SW 1271 (cell line): ENCODE results near the gene SEMA5B.

Experiments
- DNase-seq, 2 experiments: peaks; one replicate each; lab custom pipeline; 2025; lab: John Stamatoyannopoulos, UW

SEMA5B gene

GRCh38 chr3:123024056-123024455 is 3.5 kb downstream of the SEMA5B start:
- no peak for DNase-seq

- DNase-seq: no peak
Measured at GRCh38 chr3:123021996-123022510, 5.5 kb downstream of the SEMA5B start.

DNA sequence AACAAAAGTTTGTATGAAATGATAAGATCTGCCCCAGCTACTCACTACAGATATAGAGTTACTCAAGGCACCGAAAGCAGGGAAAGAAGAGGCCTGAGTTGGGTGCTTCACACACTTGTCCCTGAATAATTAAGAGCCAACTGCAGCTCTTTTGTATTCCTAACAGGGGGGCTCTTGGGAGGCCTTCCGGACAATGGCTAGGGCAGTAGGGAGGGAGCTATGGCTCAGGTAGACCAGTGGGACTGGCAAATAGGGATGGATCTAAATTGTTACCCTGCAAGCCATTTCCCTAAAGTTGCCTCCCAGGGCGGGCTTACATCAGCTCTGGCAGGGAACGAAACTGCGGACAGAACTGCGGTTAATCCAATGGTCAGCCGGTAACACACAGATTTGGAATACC is 6.2 kb downstream of the SEMA5B start:
- no peak for DNase-seq

- no peak for DNase-seq
Measured at GRCh38 chr3:123020709-123021108, 6.9 kb downstream of the SEMA5B start.

DNA sequence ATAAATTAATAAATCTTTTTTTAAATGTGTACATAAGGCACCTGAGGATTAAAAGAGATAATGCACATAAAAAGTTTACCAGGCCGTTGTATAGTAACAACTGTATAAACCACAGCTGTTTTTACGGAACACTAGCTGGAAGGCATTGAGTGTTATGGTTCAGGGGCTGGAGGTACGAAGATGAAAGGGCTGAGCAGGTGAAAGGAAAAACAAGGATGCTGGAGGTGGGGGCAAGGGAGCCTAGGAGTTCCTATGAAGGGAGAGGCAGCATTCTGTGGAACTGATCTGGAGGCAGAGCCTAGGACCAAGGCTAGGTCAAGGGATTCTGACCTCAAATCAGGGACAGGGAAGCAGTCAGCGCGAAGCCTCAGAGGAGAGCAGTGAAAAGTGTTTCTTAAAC is 8.0 kb downstream of the SEMA5B start:
- DNase-seq: no peak

DNA sequence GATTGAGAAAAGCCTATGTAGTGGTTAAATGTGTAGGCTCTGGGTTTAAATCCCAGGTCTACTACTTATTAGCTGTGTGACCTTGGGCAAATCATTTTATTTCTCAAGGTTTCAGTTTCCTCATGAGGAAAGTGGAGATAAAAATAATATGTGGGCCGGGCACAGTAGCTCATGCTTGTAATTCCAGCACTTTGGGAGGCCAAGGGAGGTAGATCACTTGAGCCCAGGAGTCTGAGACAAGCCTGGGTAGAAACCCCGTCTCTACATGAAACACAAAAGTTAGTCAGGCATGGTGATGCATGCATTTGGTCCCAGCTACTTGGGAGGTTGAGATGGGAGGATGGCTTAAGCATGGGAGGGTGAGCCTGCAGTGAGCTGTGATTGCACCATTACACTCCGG is 8.4 kb downstream of the SEMA5B start:
- no peak for DNase-seq

- DNase-seq: no peak
Measured at GRCh38 chr3:123018683-123019082, 8.9 kb downstream of the SEMA5B start.

DNA sequence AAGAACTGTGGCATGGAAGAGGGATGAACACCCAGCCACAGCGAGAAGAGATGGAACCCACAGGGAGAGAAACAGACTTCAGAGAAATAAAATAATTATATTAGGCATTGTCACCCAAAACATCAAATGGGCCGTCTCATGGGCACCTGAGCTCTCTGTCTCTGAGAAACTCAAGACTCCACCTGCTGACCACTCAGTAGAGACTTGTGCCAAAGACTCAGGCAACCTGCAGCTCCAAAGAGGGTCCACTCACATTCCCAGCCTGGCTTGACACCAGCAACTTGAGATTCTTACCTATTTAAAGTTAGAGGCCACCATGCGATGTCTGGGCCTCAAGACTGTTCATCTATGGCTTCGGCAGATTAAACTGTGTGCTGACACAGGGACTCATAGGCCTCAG is 12.0 kb downstream of the SEMA5B start:
- no peak for DNase-seq

- DNase-seq: no peak
Measured at GRCh38 chr3:123013876-123014275, 13.7 kb downstream of the SEMA5B start.

DNA sequence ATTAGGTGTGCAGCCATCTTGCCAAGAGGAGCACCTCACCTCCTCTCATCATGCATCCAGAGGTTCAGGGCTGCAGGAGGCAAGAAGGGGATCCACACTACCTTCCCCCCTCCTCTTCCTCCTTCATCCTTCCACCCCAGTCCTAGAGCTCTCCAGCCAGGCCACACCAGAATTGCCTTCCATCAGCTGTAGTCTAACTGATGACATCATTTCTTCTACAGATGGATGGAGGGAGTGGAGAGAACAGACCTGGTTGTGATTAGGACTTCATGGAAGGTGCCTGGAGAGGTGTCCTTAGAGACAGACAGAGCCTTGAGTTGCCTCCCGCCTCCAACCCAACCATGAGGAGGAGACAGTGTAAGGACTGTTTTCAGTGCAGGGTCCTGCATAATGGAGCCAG is 14.9 kb downstream of the SEMA5B start:
- DNase-seq: no peak

GRCh38 chr3:123011447-123011846 is 16.1 kb downstream of the SEMA5B start:
- DNase-seq: no peak

- no peak for DNase-seq
Measured at GRCh38 chr3:123008840-123009239, 18.7 kb downstream of the SEMA5B start.

GRCh38 chr3:123006609-123007008 is 21.0 kb downstream of the SEMA5B start:
- no peak for DNase-seq

- DNase-seq: no peak
Measured at GRCh38 chr3:123005291-123005690, 22.3 kb downstream of the SEMA5B start.

DNA sequence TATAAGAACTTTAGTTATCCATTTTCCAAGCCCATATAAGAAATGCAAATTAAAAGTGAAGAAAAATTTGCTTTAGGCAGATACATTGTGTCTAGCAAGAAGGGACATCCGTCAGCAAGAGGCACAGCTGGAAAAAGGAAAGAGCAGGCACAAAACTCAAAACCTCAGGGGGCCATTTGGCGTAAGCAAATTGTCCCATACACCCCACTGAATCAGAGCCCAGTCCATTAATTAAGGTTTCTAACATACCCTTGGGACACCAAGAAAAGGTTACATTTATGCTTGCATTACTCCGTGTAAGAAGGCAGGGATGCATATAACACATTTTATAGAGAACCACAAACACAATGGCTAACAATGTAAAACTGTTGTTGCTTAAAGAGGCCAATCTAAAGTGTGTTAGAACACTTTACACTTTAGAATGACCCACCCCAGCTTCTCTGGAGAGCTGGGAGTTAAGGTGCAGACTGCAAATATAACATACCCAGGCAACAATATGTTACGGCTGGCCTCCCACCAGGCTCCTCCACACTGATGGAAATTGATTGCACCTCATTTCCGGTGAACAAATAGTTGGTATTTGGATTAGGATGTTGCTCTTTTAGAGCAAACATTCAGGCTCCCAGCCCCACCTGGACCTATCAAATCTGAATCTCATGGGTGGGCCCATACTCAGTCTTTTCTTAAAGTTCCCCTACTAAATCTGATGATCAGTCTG is 23.2 kb downstream of the SEMA5B start:
- DNase-seq: no peak

- DNase-seq: no peak
Measured at GRCh38 chr3:123002749-123003497, 24.6 kb downstream of the SEMA5B start.

DNA sequence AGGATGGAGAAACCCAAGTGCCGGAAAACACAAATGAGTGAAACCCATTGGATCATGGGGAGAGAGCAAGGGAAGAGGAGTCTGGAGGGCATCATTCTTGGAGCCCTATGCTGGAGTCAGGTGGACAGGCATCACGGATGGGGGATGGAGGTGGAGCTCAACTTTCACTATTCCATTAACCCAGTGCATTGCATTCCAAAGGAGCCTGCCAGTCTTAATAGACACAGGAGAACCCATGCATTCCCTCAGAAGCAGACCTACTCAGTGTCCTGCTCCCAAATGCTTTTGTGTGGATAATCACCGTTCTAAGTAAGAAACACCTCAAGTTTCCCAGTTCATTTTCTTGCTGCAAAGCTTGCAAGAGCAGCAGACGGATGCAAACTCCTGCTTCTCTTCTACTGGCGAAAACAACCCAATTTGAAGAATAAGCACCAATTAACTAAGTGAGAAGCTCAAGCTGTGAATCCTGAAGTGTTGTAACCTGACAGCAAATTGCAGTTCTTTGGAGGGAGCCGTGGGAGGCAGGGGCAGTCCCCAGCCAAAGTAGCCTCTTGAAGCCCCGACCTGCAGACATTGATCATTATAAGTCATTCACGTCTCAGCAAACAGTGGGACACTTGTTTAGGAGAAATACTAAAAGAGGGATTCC is 25.3 kb downstream of the SEMA5B start:
- DNase-seq: no peak

DNA sequence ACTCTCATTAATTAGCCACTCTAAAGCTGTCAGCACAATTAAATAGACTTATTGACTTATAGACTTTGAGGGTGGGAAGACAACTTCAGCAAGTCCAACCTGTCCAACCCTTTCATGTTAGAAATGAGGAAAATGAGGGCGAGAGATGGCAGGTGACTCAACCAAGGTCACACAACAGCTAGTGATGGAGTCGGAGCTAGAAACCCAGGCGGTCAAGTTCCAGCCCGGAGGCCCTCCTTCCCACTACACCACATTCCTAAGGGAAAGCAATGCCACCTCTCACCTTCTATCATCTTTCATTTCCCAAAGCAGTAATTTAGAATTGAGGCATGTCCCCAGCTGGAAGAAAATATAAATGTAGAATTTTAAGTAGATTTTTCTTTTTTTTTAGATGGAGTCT is 28.7 kb downstream of the SEMA5B start:
- DNase-seq: no peak

DNA sequence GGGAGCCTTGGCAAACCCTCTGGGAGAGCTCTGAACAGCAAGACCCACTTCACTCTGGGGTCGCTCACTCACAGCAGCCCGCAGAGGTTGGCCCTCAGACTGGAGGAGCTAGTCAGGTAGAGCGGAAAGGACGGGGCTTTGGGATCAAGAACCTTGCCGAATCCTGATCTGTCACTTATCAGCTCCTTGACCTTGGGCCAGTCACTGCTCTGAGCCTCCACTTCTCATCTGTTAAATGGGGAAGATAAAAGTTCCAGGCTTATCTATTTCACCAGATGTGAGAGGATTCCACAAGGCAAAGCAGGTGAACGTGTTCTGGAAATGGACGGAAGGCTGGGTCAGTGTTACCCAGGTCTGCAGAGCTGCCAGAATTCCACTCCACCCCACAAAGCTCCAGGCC is 29.4 kb downstream of the SEMA5B start:
- no peak for DNase-seq

- DNase-seq: no peak
Measured at GRCh38 chr3:122996038-122996580, 31.5 kb downstream of the SEMA5B start.

- DNase-seq: no peak
Measured at GRCh38 chr3:122994954-122995353, 32.6 kb downstream of the SEMA5B start.

DNA sequence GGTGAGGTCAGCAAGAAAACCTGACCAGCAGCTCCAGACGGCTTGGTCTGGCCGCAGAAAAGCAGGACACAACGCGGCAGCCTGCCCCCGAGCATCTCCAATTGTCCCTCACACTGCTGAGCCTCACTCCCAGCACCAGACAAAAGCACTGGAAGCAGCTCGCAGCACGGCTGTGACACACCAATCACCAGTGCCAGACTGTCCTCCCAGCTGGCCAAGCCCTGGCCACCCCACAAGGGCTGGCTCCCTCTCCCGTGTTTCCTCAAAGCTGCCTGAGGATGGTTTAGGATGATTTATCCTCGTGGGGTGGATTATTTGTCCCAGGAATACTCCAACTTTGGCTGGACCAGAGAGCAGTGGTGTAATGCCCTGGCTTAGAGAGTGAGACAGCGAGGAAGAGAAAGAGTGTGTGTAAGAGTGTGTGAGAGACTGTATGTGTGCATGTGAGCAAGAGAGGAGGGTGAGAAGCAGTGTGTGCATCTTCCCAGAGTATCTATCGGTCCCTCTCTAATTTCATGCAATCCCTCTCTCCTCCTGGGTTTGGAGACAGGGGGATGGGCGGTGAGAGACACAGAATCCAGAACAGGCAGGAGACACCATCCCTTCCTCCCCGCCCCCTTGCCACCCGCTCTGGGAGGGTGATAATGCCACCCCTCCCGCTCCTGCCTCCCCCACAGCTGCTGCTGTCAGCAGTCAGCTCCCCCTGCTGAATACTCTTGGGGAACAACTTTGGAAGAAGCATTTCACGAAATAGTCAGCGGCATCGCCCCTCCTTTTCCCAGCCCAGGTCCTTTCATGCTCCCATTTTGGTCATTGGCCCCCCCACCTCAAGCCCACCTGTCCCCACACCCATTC is 34.2 kb downstream of the SEMA5B start:
- DNase-seq: no peak
